Non-pigmented ciliary epithelial cell (primary cell): ENCODE results near the gene CDKAL1.
"Not testable (repeated sequence)": the region's sequence is repeated elsewhere in the genome, so short reads cannot be mapped to it uniquely, and the experiment has no call there.

Experiments used
- DNase-seq: peaks from one replicate; pipeline ENCODE4 v3.0.0-alpha.2; 2010; ENCODE audit warnings: low read depth

Gene CDKAL1

GRCh38 chr6:21074484-21074883 is 540.2 kb downstream of the CDKAL1 start:
- no peak for DNase-seq

GRCh38 chr6:21075986-21076385 is 541.7 kb downstream of the CDKAL1 start:
- DNase-seq = no peak

- no peak for DNase-seq
Measured at GRCh38 chr6:21078497-21078896, 544.2 kb downstream of the CDKAL1 start.

GRCh38 chr6:21079468-21080048 is 545.3 kb downstream of the CDKAL1 start:
- DNase-seq = no peak

GRCh38 chr6:21080221-21080620 is 546.0 kb downstream of the CDKAL1 start:
- DNase-seq = no peak

GRCh38 chr6:21082091-21082490 is 547.8 kb downstream of the CDKAL1 start:
- DNase-seq = no peak

- DNase-seq = no peak
Measured at GRCh38 chr6:21083708-21084107, 549.5 kb downstream of the CDKAL1 start.

GRCh38 chr6:21084656-21085055 is 550.4 kb downstream of the CDKAL1 start:
- no peak for DNase-seq

GRCh38 chr6:21085211-21085610 is 551.0 kb downstream of the CDKAL1 start:
- no peak for DNase-seq

GRCh38 chr6:21085643-21086042 is 551.4 kb downstream of the CDKAL1 start:
- DNase-seq = no peak

GRCh38 chr6:21087188-21087587 is 552.9 kb downstream of the CDKAL1 start:
- no peak for DNase-seq

- no peak for DNase-seq
Measured at GRCh38 chr6:21091411-21091810, 557.2 kb downstream of the CDKAL1 start.

GRCh38 chr6:21092231-21092772 is 558.0 kb downstream of the CDKAL1 start:
- not testable (repeated sequence) for DNase-seq

- no peak for DNase-seq
Measured at GRCh38 chr6:21095462-21095861, 561.2 kb downstream of the CDKAL1 start.

- DNase-seq = no peak
Measured at GRCh38 chr6:21098134-21098533, 563.9 kb downstream of the CDKAL1 start.

- DNase-seq = no peak
Measured at GRCh38 chr6:21098744-21099143, 564.5 kb downstream of the CDKAL1 start.

GRCh38 chr6:21099338-21100314 is 565.4 kb downstream of the CDKAL1 start:
- DNase-seq = no peak

- DNase-seq = no peak
Measured at GRCh38 chr6:21100991-21101390, 566.7 kb downstream of the CDKAL1 start.

GRCh38 chr6:21101694-21102093 is 567.4 kb downstream of the CDKAL1 start:
- no peak for DNase-seq

- DNase-seq = no peak
Measured at GRCh38 chr6:21102201-21102600, 567.9 kb downstream of the CDKAL1 start.

- DNase-seq = no peak
Measured at GRCh38 chr6:21102624-21103023, 568.4 kb downstream of the CDKAL1 start.

- no peak for DNase-seq
Measured at GRCh38 chr6:21103626-21104224, 569.5 kb downstream of the CDKAL1 start.

- no peak for DNase-seq
Measured at GRCh38 chr6:21104288-21104687, 570.0 kb downstream of the CDKAL1 start.
